ENCODE measurements around the gene NR3C1.

- no peak for TF ChIP-seq OSR1 (CRISPR knock-in tag; IDR thresholded peaks at IDR 0.05)
- TF ChIP-seq RARB (CRISPR knock-in tag; IDR thresholded peaks at IDR 0.05) = no peak
- no peak for TF ChIP-seq TCF4 (CRISPR knock-in tag; IDR thresholded peaks at IDR 0.05; ENCODE audit: borderline replicate concordance)
- TF ChIP-seq POU6F1 (CRISPR knock-in tag; IDR thresholded peaks at IDR 0.05; ENCODE audit: borderline replicate concordance, low read depth) = no peak
- TF ChIP-seq BACH2 (CRISPR knock-in tag; IDR thresholded peaks at IDR 0.05; ENCODE audit: borderline replicate concordance) = no peak
- no peak for TF ChIP-seq ARNTL (CRISPR knock-in tag; IDR thresholded peaks at IDR 0.05; ENCODE audit: borderline replicate concordance, low read depth)
- no peak for TF ChIP-seq ZFP3 (CRISPR knock-in tag; IDR thresholded peaks at IDR 0.05)
- TF ChIP-seq ESRRG (CRISPR knock-in tag; IDR thresholded peaks at IDR 0.05) = no peak
- TF ChIP-seq PATZ1 (CRISPR knock-in tag; IDR thresholded peaks at IDR 0.05; ENCODE audit: borderline replicate concordance) = no peak
- no peak for TF ChIP-seq CREB5 (CRISPR knock-in tag; IDR thresholded peaks at IDR 0.05; ENCODE audit: low read depth)
- TF ChIP-seq ISL1 (CRISPR knock-in tag; IDR thresholded peaks at IDR 0.05) = no peak
These were observed 158.5 kb downstream of the NR3C1 start for GRCh38 chr5:143244990-143245389.

Data from SK-N-SH treated with all-trans-retinoic acid at 6 μM for 48 hours (cell line).